CD14-positive monocyte (primary cell): ENCODE results near the gene FBLL1. TPM values are rescaled to one million over a fixed set of nuclear protein-coding genes. Genes with fewer than 3 reads are reported as not detected.

ENCODE experiments used
- DNase-seq, 3 donors: peaks; one replicate each; pipeline ENCODE4 v3.0.0-alpha.2; 2011 to 2022
- H2AFZ ChIP-seq: 2 replicates; pipeline ENCODE4 v1.6.0; 2012; ENCODE audit warnings: mild to moderate bottlenecking, low read depth, low read length, inconsistent platforms; ENCODE audit not compliant: insufficient read depth, poor library complexity, severe bottlenecking
- H3K27ac ChIP-seq, 2 donors: 1 replicate in 1 of 2; 2 replicates in 1 of 2; pipeline ENCODE4 v1.5.1; 2012 to 2013; ENCODE audit warnings: low read length in 2 of 2, control low read depth in 1 of 2, inconsistent platforms in 1 of 2, low read depth in 1 of 2, mild to moderate bottlenecking in 1 of 2
- H3K27me3 ChIP-seq, 2 donors: one replicate each; pipeline versions ENCODE4 v1.6.0 to v1.6.1; 2011 to 2013; ENCODE audit warnings: low read length in 2 of 2; ENCODE audit not compliant: control insufficient read depth in 2 of 2, insufficient read depth in 2 of 2
- H3K36me3 ChIP-seq, 2 donors: replicated peaks in 1 of 2; 1 replicate in 1 of 2; 2 replicates in 1 of 2; pipeline versions ENCODE4 v1.5.1 to v1.6.1; 2012 to 2013; ENCODE audit warnings: low read length in 2 of 2, control low read depth in 1 of 2, inconsistent platforms in 1 of 2, mild to moderate bottlenecking in 1 of 2; ENCODE audit not compliant: insufficient read depth in 2 of 2, control insufficient read depth in 1 of 2
- H3K4me1 ChIP-seq, 2 donors: 1 replicate in 1 of 2; 2 replicates in 1 of 2; pipeline versions ENCODE4 v1.5.1 to v1.6.1; 2012 to 2013; ENCODE audit warnings: low read length in 2 of 2, control low read depth in 1 of 2, inconsistent platforms in 1 of 2, mild to moderate bottlenecking in 1 of 2, moderate library complexity in 1 of 2; ENCODE audit not compliant: insufficient read depth in 2 of 2, control insufficient read depth in 1 of 2
- H3K4me2 ChIP-seq: replicated peaks from 2 replicates; pipeline ENCODE3; 2012; ENCODE audit warnings: low read length, moderate library complexity, mild to moderate bottlenecking; ENCODE audit not compliant: poor library complexity, severe bottlenecking; ENCODE audit errors: extremely low read depth
- H3K4me3 ChIP-seq, 3 experiments: fragments of 200-600 bp in 1 of 3; sonication (generic) in 1 of 3; replicated peaks in 1 of 3; 1 replicate in 2 of 3; 2 replicates in 1 of 3; pipeline ENCODE4 v1.5.1; 2011 to 2013; ENCODE audit warnings: low read length in 3 of 3, mild to moderate bottlenecking in 3 of 3, control low read depth in 2 of 3, low read depth in 2 of 3, inconsistent platforms in 1 of 3, moderate library complexity in 1 of 3
- H3K79me2 ChIP-seq: 2 replicates; pipeline ENCODE4 v1.6.0; 2012; ENCODE audit warnings: mild to moderate bottlenecking, control low read depth, inconsistent platforms, low read length, moderate library complexity; ENCODE audit not compliant: insufficient read depth
- H3K9ac ChIP-seq: 2 replicates; pipeline ENCODE4 v1.6.0; 2017; ENCODE audit warnings: low read length, mild to moderate bottlenecking; ENCODE audit not compliant: insufficient read depth, poor library complexity, severe bottlenecking
- H3K9me3 ChIP-seq, 2 donors: replicated peaks in 1 of 2; 1 replicate in 1 of 2; 2 replicates in 1 of 2; pipeline versions ENCODE4 v1.5.1 to v1.6.1; 2012 to 2013; ENCODE audit warnings: low read length in 2 of 2, control low read depth in 1 of 2; ENCODE audit not compliant: control insufficient read depth in 1 of 2, insufficient read depth in 1 of 2
- H4K20me1 ChIP-seq: 2 replicates; pipeline ENCODE4 v1.6.0; 2012; ENCODE audit warnings: mild to moderate bottlenecking, low read length, control low read depth, moderate library complexity; ENCODE audit not compliant: insufficient read depth
- H3K27ac Mint-ChIP-seq, 7 donors: one replicate each; pipeline ENCODE4 v1.8.0; 2020; ENCODE audit warnings: mild to moderate bottlenecking in 7 of 7, mixed read lengths in 7 of 7, moderate library complexity in 6 of 7, inconsistent platforms in 2 of 7
- H3K27me3 Mint-ChIP-seq, 3 donors: one replicate each; pipeline ENCODE4 v1.8.0; 2021 to 2022; ENCODE audit warnings: low read depth in 3 of 3, mild to moderate bottlenecking in 3 of 3, mixed read lengths in 3 of 3, moderate library complexity in 3 of 3, inconsistent platforms in 1 of 3
- H3K36me3 Mint-ChIP-seq, 2 donors: one replicate each; pipeline ENCODE4 v1.8.0; 2020; ENCODE audit warnings: mixed read lengths in 2 of 2, inconsistent platforms in 1 of 2, mild to moderate bottlenecking in 1 of 2
- H3K4me1 Mint-ChIP-seq: one replicate; pipeline ENCODE4 v1.8.0; 2020; ENCODE audit warnings: mild to moderate bottlenecking, mixed read lengths
- H3K4me3 Mint-ChIP-seq, 2 donors: one replicate each; pipeline ENCODE4 v1.8.0; 2020; ENCODE audit warnings: mild to moderate bottlenecking in 2 of 2, mixed read lengths in 2 of 2, moderate library complexity in 1 of 2
- H3K9me3 Mint-ChIP-seq, 7 donors: one replicate each; pipeline ENCODE4 v1.8.0; 2020 to 2022; ENCODE audit warnings: mixed read lengths in 7 of 7, mild to moderate bottlenecking in 6 of 7, moderate library complexity in 6 of 7, inconsistent platforms in 2 of 7
- CTCF ChIP-seq: fragments of 200-600 bp; IDR thresholded peaks from one replicate; pipeline ENCODE4 v1.8.0; 2022; ENCODE audit warnings: antibody characterized with exemption, mild to moderate bottlenecking
- WGBS: methylation state at CpG from one replicate; pipeline ENCODE4 v1.1.5; 2013; ENCODE audit warnings: missing lambda C conversion rate; ENCODE audit not compliant: insufficient coverage; 5-methylcytosine and 5-hydroxymethylcytosine counted together
- intact Hi-C, 2 donors: fragments of 100-400 bp; cut with micrococcal nuclease; formaldehyde crosslinking; loops; one replicate each; pipeline versions ENCODE4 v1.15.0 to v1.15.1; 2023
- polyA plus RNA-seq, 3 donors: library from polyadenylated mRNA; depleted of rRNA in 1 of 3; unstranded in 2 of 3; stranded (reverse) in 1 of 3; fragments of 300-500 nt in 2 of 3; fragments of >200 nt in 1 of 3; fragmentation: Illumina TruSeq in 2 of 3; gene quantifications; 1 replicate in 2 of 3; 2 replicates in 1 of 3; pipeline ENCODE4 v1.2.3, GENCODE V29; 2012 to 2021

Gene FBLL1
- polyA plus RNA-seq, 3 donors = 0.08 TPM; not detected in 2

DNA sequence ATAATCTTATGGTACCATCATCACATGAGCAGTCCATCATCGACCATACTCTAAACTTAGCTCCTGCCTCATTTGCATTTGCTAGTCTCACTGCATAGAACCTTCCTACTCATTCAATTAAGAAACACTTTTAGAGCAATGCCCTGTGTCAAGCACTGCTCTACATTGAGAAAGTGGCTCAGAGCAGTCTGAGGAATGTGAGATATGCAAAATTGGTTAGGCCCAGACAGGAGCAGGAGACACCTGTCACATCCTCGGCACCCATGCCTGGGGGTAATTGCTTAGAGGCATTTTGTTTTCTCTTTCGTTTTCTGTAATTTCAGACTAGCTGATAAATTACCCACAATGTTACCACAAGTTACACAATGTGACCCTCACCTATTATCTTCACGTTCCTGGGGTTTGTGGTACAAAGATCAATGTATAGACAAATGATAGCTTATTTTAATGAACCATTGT lies 47.7 kb upstream of the FBLL1 start:
- no peak overlapping the region for H3K27ac Mint-ChIP-seq
- Histone ChIP-seq H3K27me3 (no peaks in the 10 kb centered on the region), H3K9ac (no peak overlapping the region), H2AFZ (no peak overlapping the region), H3K4me3 (no peak overlapping the region), H3K79me2 (peaks cover under 1% of the 10 kb centered on the region), H3K4me1 (peaks cover 0 to 4% of the 10 kb centered on the region in 2 donors), H4K20me1 (no peaks in the 10 kb centered on the region), H3K4me2 (no peak overlapping the region), H3K27ac (no peak overlapping the region), H3K36me3 (no peaks in the 10 kb centered on the region), H3K9me3 (no peaks in the 10 kb centered on the region)
- H3K4me3 Mint-ChIP-seq = no peak overlapping the region
- peaks cover 5% of the 10 kb centered on the region for H3K4me1 Mint-ChIP-seq
- intact Hi-C loops = no loop called here
- DNase-seq = no peak
- H3K9me3 Mint-ChIP-seq = peaks cover 0 to 4% (median 0%) of the 10 kb centered on the region in 7 donors
- TF ChIP-seq CTCF = no peak
- H3K27me3 Mint-ChIP-seq = peaks cover 4 to 15% (median 4%) of the 10 kb centered on the region in 3 donors
- 100% methylated on average over 1 of the region's 4 CpGs for WGBS
- H3K36me3 Mint-ChIP-seq = no peaks in the 10 kb centered on the region

DNA sequence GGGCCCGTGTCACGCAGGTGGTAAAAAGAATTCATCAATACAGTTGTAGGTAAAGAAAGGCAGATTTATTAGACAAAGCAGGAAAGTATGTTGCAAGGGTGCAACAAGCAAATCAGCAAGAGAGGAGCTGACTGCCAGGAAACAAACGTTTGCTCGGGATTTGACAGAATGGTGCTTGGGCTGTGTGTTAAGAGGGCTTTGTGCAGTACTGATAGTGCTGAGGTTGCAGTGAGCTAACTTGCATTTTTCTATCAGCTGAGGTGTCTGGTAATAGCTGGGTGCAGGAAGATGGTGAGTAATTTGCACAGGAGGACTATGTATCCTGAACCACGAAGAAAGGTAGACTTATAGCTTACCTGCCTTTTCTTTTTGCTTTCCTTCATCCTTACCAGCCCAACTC lies 46.7 kb upstream of the FBLL1 start:
- no peak overlapping the region for H3K4me3 ChIP-seq
- H3K79me2 ChIP-seq = peaks cover 11% of the 10 kb centered on the region
- Mint-ChIP-seq H3K36me3 (no peaks in the 10 kb centered on the region), H3K4me3 (no peak overlapping the region), H3K27ac (no peak overlapping the region), H3K4me1 (peaks cover 11% of the 10 kb centered on the region), H3K9me3 (peaks cover 0 to 4% (median 0%) of the 10 kb centered on the region in 7 donors), H3K27me3 (peaks cover 4 to 15% (median 6%) of the 10 kb centered on the region in 3 donors)
- no peak for TF ChIP-seq CTCF
- intact Hi-C loops = no loop called here
- DNase-seq = no peak
- no peak overlapping the region for H3K27ac ChIP-seq
- no peak overlapping the region for H3K4me2 ChIP-seq
- H2AFZ ChIP-seq = no peak overlapping the region
- WGBS = 85% methylated on average over 4 of the region's 5 CpGs
- no peaks in the 10 kb centered on the region for H3K9me3 ChIP-seq
- H3K4me1 ChIP-seq = peaks cover 8 to 11% of the 10 kb centered on the region in 2 donors
- no peaks in the 10 kb centered on the region for H3K36me3 ChIP-seq
- no peaks in the 10 kb centered on the region for H3K27me3 ChIP-seq
- H4K20me1 ChIP-seq = peaks cover 6% of the 10 kb centered on the region
- no peak overlapping the region for H3K9ac ChIP-seq
